ENCODE results near the gene ZNF700.
"Not testable (repeated sequence)": the region's sequence is repeated elsewhere in the genome, so short reads cannot be mapped to it uniquely, and the experiment has no call there.

ZNF700 gene

DNA sequence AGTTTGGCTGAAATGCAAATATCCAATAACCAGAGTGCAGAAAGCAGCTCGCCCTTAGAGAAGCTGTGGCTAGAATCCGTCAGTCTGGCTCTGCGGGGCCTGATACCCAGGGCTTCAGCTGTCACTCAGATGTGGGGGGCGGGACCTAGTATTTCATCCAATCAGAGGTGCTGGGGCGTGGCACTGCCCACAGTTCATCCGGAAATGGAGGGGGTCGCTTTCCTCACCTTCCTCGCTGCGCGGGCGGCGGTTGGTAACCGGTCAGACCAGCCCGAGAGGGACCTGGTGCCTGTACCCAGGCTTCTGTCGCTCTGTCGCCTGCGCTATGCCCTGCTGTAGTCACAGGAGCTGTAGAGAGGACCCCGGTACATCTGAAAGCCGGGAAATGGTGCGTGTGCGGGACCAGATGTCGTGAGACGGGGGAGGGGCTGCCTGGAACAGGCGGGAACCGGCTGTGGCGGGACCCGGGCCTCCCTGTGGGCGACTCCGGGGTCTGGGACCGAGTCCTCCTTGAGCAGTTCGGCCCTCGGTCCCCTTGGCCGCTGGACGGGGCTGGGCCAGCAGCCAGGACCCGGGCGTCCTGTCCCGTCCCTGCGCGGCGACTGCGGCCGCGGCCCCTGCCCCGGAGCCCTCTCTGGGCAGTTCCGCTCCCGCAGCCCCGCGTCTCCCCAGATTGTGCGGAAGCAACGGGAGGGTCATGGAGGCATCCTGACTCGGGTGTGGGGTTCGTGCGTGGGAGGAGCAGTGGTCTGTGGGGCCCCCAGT lies at the start of gene ZNF700:
Gene ZNF700, plus strand, starts transcription at position 222 of the 765 bp plus-strand sequence. Its CDS starts 104 bp downstream, at position 326.
- DNase-seq, result peak; percentile 94

DNA sequence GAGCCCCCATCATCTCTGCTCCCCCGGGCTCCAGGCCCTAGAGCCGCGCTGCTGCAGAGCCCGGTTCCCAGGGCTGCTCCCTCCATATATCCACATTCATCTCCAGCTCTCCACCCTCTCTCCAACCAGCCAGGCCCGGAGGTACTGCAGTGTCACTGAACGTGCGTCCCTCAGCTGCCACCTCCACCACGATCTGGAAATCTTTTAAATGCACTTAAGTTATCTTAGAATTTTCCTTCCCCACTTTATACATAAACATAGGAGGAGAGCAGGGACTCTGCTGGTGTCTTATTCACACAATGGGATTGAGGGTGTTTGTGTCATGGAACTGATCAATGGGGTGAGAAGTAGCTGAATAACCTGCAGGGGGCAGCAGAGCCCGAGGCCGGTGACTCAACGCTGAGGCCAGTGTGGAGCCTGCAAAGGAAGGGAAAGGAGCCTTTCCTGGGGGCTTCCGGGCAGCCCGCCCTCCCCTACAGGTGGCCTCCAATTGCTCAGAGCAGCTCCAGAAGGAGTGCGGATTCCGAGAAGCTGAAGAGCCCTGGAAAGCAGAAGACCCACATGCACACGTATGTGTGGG lies 45.1 kb upstream of the ZNF700 start:
- peak; percentile 45 for DNase-seq

DNA sequence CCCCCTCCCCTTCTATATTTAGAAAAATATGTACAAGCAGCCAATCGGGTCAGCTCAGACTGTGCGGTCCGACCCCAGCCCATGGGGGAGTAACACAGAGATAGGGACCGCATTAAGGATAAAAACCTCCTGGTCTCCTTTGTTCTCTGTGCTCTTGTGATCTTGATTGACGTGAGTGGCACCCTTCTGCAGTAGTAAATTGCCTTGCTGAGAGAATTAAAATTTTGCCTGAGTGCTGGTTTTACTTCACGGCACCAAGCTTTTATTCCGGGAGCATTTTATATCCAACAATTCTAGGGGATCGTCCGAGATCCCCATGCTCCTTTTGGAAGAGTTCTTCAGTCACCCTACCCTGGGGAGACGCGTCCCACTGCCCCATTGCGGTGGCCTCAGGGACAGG lies 44.3 kb upstream of the ZNF700 start:
- DNase-seq, result no peak

DNA sequence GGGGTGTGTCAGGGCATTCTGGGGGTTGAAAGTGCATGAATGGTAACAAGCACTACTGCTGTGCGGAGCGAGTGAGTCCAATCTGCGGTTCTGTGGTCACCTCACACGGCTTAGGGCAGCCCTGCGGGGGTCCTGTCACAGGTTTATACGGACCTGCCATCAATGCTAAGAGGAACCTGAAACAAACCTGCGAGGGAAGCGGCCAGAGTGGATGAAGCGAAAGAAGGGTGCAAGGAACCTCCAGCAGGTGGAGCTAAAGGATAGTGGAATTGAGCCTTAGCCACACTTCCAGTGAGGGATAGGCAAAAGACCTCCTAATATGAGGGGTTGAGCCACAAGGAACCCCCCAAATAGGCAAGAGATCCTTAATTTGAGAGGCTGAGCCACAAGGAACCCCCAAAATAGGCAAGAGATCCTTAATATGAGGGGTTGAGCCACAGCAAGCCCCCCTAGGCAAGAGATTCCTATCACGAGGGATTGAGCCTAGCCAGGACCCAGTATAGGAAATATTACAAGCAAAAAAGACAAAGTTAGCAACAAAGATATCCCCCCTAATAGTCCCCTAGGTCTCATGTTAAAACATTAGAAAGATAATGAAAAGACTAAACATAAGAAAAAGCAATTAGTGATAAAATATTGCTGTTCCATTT lies 43.6 kb upstream of the ZNF700 start:
- peak; percentile 73 for DNase-seq

DNA sequence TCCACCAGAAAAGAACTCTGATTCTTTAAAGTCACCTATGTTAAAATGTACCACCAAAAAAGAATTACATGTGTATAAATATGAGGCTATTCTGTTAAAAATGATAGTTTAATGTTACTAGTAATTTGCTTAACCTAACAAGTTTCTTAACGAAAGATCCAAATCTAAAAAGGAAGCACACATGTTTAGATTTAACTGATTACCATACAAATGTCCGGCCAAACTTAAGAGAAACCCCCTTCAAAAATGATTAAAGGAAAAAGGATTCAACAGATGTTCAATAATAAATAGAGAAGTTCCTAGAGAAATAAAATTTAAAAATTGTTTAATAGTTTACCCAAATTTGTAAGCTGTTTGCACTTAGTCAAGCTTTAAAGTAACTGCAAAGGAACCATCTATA lies 42.3 kb upstream of the ZNF700 start:
- DNase-seq, result no peak

DNA sequence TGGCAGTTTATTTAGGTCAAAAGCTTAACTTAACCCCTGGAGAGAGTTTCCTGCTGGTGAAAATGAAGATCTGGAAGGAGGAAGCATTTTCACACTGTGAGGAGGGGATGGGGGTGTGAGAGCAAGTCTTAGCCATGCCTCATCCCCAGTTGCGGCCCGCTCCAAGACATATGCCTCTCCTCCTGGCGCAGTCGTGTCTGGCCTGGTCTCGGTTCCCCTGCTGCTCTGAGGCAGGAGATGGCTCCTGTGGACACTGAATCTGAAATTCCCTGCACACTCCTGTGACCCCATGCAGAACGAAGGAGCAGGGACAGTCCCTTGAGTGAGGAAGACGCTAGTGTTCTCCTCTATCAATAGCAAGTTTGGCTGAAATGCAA lies 37.7 kb upstream of the ZNF700 start:
- no peak for DNase-seq

DNA sequence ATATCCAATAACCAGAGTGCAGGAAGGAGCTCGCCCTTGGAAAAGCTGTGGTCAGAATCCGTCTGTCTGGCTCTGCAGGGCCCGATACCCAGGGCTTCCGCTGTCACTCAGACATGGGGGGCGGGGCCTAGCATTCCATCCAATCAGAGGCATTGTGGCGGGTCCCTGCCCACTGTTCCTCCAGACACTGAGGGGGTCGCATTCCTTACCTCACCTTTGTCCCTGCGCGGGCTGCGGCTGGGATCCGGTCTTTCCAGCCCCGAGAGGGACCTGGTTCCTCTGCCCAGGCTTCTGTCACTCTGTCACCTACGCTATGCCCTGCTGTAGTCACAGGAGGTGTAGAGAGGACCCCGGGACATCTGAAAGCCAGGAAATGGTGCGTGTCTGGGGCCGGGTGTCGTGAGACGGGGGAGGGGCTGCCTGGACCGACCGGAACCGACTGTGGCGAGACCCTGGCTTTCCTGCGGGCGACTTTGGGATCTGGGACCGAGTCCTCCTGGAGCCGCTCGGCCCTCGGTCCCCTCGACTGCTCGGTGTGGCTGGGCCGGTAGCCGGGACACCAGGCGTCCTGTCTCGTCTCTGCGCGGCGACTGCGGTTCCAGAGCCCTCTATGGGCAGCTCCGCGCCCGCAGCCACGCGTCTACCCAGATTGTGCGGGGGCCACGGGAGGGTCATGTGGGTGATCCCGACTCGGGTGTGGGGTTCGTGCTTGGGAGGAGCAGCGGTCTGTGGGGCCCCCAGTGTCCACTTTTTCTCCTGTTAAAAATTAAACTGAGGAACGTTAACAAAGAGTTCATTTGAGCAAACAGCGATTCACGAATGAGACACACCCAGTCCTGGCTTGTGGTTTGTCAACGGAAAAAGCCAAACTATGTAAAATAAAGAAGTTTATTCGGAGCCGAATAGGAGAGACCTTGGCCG lies 37.0 kb upstream of the ZNF700 start, which contains the start of gene ZNF69:
Gene ZNF69, plus strand, starts transcription at position 172 of the 921 bp plus-strand sequence. Its CDS starts 142 bp downstream, at position 314.
- peak; percentile 62 for DNase-seq

DNA sequence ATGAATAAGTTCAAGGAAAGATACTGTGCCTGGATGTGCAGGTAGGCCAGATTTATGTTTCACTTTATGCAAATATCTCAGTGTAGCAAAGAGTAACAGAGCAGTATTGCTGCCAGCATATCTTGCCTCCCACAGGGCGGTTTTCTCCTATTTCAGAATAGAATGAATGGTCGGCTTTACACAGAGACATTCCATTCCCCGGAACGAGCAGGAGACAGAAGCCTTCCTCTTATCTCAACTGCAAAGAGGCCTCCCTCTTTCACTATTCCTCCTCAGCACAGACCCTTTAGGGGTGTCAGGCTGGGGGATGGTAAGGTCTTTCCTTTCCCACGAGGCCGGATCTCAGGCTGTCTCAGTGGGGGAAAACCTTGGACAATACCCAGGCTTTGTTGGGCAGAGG lies 35.0 kb upstream of the ZNF700 start:
- DNase-seq, result not testable (repeated sequence)

DNA sequence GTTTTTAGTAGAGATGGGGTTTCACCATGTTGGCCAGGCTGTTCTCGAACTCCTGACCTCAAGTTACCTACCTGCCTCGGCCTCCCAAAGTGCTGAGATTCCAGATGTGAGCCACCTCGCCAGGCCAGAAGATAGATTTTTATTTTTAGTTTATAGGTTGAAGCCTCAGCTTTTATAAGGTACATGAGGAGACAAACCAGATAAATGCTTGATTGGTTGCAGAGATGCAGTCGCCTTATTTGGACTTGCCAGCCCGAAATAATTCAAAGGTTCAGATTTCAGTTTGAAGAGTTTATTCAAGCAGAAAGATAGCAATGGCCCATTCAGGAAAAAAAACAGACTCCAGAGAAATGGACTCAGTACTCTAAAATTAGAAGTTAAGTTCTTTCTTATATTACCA lies 34.3 kb upstream of the ZNF700 start:
- DNase-seq, result no peak

DNA sequence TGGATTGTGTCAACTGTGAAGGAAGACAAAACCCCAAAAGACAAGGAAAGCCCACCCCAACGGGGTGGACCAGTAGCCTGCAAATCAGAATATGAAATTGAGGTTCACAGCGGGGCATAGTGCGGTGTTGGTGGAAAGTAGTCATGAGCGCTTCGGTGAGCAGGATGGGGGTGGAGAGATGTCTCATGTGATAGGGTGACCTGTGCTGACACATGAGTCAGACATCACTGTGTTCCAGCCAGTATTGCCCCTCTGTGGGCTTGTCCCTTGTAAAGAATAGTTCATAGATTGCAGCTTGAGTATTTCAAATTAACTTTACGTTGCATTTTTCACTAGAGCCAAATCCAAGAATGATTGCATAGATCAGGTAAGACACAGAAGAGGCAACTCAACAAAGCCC lies 30.1 kb upstream of the ZNF700 start:
- no peak for DNase-seq

DNA sequence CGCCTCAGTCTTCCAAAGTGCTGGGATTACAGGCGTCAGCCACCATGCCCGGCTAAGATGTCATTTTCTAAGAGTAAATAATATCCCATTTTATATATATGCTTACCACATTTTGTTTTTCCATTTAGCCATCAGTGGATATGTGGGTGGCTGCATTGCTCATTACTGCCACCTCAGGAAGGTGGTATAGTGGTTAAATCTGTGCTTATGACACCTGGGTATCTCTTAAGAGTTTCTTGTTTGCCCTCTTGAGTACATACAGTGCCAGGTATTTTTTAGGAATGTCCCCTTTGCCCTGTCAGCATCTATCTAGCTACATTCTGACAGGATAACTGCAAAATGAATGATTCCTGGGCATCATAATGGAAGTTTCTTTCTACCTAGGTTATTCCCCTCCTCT lies 22.7 kb upstream of the ZNF700 start:
- no peak for DNase-seq

DNA sequence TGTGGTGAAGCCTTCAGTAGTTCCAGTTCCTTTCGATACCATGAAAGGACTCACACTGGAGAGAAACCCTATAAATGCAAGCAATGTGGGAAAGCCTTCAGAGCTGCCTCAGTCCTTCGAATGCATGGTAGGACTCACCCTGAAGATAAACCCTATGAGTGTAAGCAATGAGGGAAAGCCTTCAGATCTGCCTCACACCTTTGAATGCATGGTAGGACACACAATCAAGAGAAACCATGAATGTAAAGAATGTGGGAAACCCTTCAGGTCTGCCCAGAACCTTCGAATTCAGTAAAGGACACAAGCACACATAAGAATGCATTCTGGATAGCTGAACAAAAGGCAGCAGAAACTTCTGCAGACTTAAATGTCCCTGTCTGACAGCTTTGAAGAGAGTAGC lies 19.0 kb upstream of the ZNF700 start:
- DNase-seq, result no peak

DNA sequence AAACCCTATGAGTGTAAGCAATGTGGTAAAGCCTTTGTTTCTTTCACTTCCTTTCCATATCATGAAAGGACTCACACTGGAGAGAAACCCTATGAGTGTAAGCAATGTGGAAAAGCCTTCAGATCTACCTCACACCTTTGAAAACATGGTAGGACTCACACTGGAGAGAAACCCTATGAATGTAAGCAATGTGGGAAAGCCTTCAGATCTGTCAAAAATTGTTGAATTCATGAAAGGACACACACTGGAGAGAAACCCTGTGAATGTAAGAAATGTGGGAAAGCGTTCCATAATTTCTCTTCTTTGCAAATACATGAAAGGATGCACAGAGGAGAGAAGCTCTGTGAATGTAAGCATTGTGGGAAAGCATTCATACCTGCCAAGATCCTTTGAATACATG lies 13.0 kb upstream of the ZNF700 start:
- not testable (repeated sequence) for DNase-seq

DNA sequence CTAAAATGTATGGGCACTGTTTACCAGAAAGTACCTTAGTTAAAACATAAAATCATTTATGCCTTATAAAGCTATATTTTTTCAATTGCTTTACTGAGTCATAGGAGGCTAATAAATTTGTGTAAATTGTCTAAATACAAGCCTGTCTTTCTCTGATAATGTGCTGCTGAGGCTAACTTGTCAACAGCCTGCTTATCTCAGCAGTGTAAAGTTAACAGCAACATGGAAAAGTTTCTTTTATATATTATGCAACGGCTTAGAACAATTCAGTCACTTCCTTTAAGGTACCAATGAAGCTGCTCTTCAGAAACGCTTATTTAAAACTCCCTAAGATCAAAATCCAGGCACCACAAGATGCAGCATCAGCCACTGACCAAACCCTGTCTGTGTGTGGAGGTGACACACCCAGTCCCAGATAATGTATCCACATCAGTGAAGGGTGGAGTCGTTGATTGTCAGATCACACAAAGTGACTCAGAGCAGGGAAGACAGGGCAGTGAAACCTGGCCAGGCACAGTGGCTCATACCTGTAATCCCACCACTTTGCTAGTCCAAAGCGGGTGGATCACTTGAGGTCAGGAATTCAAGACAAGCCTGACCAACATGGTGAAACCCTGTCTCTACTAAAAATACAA lies 10.4 kb upstream of the ZNF700 start:
- DNase-seq, result not testable (repeated sequence)

DNA sequence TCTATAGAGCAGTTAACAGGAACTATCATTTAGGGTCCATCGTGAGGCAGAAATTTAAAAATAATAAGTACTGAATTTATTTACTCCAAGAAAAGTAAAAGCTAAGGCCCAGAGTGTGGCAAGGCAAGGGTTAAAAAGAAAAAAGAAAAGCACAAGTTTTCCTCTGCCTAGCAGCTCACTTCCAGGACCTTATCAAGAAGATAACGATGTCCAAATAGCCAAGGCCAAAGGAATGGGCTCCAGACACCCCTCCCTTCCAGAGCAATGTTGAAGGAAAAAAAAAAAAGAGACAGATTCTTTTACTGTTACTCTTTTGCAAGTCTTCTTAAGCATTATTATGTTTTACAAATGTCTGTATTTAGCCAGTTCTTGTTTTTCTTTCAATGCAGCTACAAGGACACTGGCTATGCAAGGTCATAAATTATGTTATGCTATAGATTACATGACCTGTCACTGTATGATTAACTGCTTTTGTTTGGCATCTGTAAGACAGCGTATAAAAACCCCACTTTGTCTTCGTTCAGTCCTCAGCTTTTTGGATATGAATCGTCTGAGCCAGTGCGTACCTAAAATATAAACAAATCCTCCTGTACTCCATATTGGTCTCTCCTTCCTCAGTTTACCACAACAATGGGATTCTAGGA lies 2.9 kb upstream of the ZNF700 start:
- DNase-seq, result no peak

DNA sequence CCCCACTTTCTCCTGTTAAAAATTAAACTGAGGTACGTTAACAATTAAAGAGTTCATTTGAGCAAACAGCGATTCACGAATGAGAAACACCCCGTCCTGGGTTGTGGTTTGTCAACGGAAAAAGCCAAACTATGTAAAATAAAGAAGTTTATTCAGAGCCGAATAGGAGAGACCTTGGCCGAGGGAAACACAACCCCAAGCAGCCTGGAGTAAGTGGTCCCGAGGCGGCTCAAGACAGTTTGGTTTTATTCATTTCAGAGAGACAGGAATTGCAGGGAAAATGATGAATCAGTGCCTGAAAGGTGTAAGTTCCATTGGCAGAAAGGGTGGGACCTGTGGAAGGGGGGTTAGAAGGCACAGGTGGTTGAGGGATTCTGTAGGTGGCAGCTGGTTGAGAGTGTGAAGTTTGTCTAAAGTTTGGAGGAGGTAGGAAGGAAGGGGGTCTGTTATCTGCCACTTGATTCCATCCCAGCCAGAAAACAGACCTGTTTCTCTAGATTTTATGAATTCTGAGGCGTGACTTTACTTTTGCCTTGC lies 812 bp downstream of the ZNF700 start:
- DNase-seq, result not testable (repeated sequence)

DNA sequence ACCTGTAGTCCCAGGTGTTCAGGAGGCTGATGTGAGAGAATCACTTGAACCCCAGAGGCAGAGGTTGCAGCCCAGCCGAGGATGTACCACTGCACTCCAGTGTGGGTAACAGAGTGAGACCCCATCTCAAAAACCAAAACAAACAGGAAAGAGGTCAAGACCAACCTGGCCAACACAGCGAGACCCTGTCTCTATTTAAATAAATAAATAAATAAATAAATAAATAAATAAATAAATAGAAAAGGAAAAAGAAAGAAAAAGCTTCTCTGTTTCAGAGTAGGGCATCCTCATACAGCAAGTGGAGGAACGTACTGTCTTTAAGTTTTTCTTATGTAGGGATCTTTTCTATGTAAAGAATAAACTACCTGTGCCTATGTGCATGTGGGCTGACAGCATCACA lies 2.3 kb downstream of the ZNF700 start:
- no peak for DNase-seq

DNA sequence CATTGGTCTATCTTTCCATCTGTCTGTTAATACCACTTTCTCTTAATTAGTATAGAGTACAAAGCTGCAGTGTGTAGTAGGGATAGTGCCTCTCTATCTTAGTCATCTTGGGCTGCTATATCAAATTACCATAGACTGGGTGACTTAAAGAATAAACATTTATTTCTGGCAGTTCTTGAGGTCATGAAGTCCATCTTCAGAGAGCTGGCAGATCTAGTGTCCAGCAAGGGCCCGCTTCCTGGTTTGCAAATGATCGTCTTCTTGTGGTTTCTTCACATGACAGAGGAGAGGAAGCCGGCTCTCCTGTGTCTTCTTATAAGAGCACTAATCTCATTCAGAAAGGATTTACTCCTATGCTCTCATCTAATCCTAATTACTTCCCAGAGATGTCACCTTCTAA lies 6.1 kb downstream of the ZNF700 start:
- no peak for DNase-seq

DNA sequence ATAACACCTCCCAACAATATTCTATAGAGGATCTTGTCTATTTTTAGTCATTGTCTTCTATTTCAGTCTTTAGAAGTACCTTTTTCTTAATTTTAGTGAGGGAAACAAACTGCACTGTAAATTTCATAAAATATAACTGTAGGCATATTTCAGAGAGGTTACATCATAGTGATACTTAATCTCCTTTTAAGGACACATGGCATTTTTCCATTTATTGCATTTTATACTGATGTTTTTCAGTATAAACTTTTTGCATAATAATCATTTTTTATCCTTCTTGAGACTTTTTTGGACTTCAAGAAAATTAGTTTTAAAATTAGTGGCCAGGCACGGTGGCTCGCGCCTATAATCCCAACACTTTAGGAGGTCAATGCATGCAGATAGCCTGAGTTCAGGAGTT lies 6.6 kb downstream of the ZNF700 start:
- no peak for DNase-seq

DNA sequence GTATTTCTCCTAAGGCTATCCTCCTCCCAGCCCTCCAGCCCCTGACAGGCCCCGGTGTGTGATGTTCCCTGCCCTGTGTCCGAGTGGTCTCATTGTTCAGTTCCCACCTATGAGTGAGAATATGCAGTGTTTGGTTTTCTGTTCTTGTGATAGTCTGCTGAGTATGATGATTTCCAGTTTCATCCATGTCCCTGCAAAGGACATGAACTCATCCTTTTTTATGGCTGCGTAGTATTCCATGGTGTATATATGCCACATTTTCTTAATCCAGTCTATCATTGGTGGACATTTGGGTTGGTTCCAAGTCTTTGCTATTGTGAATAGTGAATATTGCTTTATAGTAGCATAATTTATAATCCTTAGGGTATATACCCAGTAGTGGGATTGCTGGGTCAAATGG lies 10.9 kb downstream of the ZNF700 start:
- not testable (repeated sequence) for DNase-seq

DNA sequence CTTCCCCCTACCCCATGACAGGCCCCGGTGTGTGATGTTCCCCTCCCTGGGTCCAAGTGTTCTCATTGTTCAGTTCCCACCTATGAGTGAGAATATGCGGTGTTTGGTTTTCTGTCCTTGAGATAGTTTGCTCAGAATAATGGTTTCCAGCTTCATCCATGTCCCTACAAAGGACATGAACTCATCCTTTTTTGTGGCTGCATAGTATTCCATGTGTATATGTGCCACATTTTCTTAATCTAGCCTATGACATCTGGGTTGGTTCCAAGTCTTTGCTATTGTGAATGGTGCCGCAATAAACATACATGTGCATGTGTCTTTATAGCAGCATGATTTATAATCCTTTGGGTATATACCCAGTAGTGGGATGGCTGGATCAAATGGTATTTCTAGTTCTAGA lies 13.5 kb downstream of the ZNF700 start:
- not testable (repeated sequence) for DNase-seq

Data from CD4-positive, alpha-beta T cell treated with Interleukin-10 for 1 hour (primary cell).